Testis (tissue), 2 donors: ENCODE measurements around the gene RAB4B.

Experiments used
- CTCF ChIP-seq, 3 experiments: fragments of 450-650 bp in 2 of 3; fragments of 200-600 bp in 1 of 3; sonication (generic) in 1 of 3; IDR thresholded peaks; one replicate each; pipeline ENCODE4 v1.5.1; 2016 to 2019; ENCODE audit warnings: antibody characterized with exemption in 3 of 3, mild to moderate bottlenecking in 2 of 3, moderate library complexity in 1 of 3
- POLR2A ChIP-seq: fragments of 450-650 bp; IDR thresholded peaks from one replicate; pipeline ENCODE4 v1.6.1; 2017; ENCODE audit warnings: antibody characterized with exemption, mild to moderate bottlenecking, moderate library complexity

- TF ChIP-seq CTCF (IDR thresholded peaks at IDR 0.05) (no peak), POLR2A (no peak)
Measured at GRCh38 chr19:40791349-40791748, 13.3 kb downstream of the RAB4B start.
